ENCODE results near the gene CD68.
A peak's percentile ranks its signal among the peaks of the same experiment; 100 is the strongest.
"Not testable (repeated sequence)": the region's sequence is repeated elsewhere in the genome, so short reads cannot be mapped to it uniquely, and the experiment has no call there.

The CD68 gene

DNA sequence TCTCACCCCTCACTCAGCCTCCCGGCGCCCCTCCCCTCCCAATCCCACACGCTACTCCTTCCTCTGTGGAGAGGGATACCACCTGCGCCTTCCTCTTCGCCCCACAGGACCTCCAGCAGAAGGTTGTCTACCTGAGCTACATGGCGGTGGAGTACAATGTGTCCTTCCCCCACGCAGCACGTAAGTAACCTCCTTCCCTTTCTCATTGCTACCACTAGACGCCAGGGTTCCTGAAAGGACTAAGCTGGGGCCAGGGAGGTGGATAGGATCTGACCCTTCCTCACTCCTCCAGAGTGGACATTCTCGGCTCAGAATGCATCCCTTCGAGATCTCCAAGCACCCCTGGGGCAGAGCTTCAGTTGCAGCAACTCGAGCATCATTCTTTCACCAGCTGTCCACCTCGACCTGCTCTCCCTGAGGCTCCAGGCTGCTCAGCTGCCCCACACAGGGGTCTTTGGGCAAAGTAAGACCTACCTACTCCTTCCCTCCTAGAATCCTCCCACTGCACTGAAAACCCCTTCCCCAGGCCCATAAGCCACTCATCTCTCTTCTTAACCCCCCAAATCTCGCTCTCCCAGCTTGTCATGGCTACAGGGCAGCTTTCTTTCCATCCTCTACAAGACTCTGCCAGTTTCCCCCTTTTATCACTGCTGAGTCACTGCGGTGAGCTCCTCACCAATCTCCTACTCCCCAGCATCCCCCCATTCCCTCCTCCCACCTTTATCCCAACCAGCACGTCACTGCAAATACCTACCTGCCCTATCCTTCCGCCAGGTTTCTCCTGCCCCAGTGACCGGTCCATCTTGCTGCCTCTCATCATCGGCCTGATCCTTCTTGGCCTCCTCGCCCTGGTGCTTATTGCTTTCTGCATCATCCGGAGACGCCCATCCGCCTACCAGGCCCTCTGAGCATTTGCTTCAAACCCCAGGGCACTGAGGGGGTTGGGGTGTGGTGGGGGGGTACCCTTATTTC, 1.5 kb downstream of the CD68 start:
- no peak for DNase-seq

- no peak for DNase-seq
Measured at GRCh38 chr17:7582396-7583252, 3.2 kb downstream of the CD68 start.

GRCh38 chr17:7583253-7584109, 4.0 kb downstream of the CD68 start, which contains the start of gene MPDU1:
Gene MPDU1 (plus strand): TSS chr17:7583852. CDS start chr17:7583863, 11 bp downstream.
- peak; percentile 97 for DNase-seq

DNA sequence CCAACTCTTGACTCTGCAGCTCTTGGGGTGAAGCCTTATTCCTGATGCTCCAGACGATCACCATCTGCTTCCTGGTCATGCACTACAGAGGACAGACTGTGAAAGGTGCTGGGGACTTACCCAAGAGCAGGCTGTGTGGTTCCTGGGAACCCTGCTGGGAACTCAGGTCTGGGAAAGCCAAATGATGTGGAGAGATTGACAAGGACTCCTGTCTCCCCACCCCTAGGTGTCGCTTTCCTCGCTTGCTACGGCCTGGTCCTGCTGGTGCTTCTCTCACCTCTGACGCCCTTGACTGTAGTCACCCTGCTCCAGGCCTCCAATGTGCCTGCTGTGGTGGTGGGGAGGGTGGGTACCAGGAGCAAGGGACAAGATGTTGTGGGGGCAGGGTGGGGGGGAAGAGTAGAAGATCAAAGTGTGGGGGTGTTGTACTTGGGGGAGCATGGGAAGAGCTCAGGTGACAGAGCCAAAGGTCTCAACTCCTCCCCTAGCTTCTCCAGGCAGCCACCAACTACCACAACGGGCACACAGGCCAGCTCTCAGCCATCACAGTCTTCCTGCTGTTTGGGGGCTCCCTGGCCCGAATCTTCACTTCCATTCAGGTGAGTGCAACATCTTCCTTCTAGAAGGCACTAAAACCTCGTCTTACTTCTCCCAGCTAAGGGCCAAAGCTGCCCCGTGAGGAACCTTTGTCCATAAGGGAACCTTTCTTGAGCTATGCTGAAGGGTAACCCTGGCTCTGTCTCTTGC, 7.4 kb downstream of the CD68 start:
- no peak for DNase-seq

DNA sequence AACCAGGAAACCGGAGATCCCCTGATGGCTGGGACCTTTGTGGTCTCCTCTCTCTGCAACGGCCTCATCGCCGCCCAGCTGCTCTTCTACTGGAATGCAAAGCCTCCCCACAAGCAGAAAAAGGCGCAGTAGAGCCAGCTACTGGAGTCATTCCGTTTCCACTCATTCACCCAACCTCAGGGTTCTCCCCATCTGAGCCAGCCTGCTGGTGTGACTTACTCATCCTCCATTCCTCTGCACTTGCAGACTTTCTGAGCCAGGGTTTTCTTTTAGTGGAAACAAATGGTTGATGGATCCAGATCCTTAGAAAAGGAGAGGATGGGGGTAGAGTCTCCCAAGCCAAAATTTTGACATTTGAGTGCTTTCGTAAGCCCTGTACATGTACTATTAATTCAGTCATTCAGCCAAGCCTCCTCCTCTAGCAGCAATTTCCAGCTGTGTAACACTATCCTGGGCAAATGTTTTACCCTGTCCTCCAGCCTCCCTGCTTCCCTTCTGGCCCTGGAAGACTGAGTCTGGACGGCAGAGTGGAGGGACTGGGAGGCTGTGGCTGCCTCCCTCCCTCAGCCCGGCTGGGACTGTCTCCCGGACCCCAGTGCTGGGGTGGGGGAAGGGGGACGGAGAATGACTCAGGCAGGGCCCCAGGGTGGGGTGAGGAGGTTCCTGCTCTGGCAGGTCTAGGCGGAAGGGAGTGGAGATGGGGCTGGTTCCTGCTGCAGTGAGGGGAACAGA, 8.1 kb downstream of the CD68 start:
- DNase-seq, result no peak

- no peak for DNase-seq
Measured at GRCh38 chr17:7588553-7589203, 9.2 kb downstream of the CD68 start.

- DNase-seq, result peak; percentile 71
Measured at GRCh38 chr17:7589204-7589868, 9.9 kb downstream of the CD68 start.

GRCh38 chr17:7589891-7590691, 10.7 kb downstream of the CD68 start, which contains the start of gene SOX15:
Gene SOX15 (minus strand): TSS chr17:7590094. CDS start chr17:7589676, 418 bp downstream.
- DNase-seq, result no peak

- DNase-seq, result no peak
Measured at GRCh38 chr17:7590743-7591142, 11.3 kb downstream of the CD68 start.

- DNase-seq, result no peak
Measured at GRCh38 chr17:7591596-7591995, 12.2 kb downstream of the CD68 start.

DNA sequence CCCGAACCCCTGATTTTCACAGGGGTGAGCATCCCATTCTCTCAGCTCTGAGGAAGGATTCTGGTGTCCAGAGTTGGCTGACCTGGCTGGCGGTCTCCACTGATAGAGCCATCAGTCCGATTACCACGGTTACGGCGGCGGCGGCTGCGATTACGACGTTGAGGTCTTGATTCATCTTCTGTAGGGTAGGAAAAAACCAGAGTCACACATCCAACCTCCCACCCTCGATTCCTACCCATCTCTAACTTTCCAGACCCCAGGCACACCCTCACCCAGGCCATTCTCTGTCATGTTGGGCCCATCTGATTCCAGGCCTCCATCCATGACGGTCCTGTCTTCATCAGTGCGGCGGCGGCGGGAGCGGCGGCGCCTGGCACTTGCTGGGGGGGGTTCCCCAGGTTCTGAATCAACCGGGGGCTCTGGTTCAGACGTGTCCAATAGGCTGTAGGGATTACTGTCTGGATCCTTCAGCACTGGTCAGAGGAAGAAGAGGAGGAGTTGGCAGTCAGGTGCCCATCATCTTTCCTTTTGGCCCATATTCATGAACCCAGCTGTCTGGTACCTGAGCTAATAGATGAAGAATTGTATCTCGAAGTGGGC, 13.1 kb downstream of the CD68 start:
- DNase-seq, result no peak

DNA sequence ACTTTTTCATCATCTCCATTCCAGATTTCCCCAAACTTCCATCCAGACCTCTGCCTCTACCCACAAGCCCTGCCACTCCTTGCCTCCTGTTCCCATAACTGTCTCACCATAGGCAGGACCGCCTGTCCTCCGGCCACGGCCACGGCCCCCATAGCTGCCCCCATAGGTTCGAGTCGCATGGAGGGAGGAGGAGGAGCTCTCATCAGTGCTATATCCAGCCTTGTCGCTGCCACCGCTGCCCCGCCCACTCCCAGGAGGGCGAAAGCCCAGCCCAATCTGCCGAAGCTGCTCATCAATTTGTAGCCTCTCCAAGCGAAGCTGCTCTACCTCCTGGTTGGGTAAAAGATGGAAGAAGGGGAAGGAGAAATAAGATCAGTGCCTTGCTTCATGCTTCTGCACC, 13.9 kb downstream of the CD68 start:
- DNase-seq, result no peak

DNA sequence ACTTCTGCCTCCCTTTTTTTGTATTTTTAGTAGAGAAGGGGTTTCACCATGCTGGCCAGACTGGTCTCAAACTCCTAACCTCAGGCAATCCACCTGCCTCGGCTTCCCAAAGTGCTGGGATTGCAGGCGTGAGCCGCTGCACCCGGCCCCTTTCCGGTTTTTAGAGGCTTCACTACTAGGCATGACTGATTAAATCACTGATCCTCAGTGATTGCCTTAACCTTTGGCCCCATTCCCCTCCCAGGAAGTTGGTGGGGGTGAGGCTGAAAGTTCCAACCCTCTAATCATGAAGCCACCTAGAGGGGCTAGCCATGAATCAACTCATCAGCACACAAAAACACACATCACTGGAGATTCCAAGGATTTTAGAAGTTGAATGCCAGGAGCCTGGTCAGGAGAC, 18.1 kb downstream of the CD68 start:
- DNase-seq, result not testable (repeated sequence)

- DNase-seq, result no peak
Measured at GRCh38 chr17:7606280-7606679, 26.8 kb downstream of the CD68 start.

DNA sequence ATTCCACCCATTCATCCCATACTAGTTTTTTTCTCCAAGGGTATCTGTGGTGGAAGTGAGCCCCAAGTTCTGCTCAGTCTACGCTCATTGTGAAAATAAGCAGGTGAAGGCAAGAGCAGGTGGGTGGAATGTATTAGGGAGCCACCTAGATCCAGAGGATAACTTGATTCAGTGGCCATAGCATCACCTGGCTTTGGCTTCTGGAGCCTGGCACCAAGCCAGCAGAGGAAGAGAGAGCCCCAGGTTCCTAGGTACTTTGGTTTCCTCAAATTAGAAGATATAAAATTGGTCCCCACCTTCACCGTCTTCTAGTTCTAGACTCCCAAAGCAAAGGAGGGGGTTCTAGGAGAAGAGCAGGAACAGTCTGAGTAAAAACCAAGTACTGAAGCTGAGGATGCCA, 31.2 kb downstream of the CD68 start:
- DNase-seq, result no peak

- no peak for DNase-seq
Measured at GRCh38 chr17:7611635-7612293, 32.3 kb downstream of the CD68 start.

DNA sequence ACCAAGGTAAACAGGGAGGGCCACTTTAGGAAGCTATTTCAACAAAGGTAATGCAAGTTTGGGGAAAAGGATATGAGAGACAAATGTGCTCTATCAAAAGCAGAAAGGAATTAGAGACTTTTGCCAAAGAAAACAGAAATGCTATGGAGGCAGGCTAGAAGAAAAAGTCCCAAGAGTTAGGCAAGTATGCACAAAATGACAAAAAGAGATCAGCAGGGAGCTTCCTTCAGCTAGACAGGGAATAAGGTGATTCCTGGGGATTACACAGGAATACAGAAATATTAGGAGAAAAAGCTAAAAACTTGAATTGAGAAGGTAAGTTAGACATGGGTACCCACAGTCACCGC, 32.8 kb downstream of the CD68 start:
- DNase-seq, result no peak

- DNase-seq, result no peak
Measured at GRCh38 chr17:7613769-7614424, 34.5 kb downstream of the CD68 start.

All from CD4-positive, alpha-beta T cell treated with Interleukin-17A for 1 hour (primary cell).